ENCODE data around the gene AMOTL2. TPM values are rescaled to one million over a fixed set of nuclear protein-coding genes. Genes with fewer than 3 reads are reported as not detected.

The AMOTL2 gene
- total and polyA plus RNA-seq, 2 donors (not counting 1 experiment from before 2014, with no cell fraction given), result not detected

GRCh38 chr3:134341389-134341788 lies 32.9 kb downstream of the AMOTL2 start:
- H3K9me3 Mint-ChIP-seq (ENCODE audit: insufficient read depth), result peaks cover 3% of the 10 kb centered on the region
- no peak overlapping the region for H3K27ac Mint-ChIP-seq
- Histone ChIP-seq H3K79me2 (ENCODE audit: control insufficient read depth, insufficient read depth, low read length) (no peaks in the 10 kb centered on the region), H3K27ac (ENCODE audit: low read length in 2 of 2) (no peak overlapping the region), H4K20me1 (ENCODE audit: control insufficient read depth, insufficient read depth, low read length, poor library complexity, severe bottlenecking) (no peaks in the 10 kb centered on the region), H3K9ac (ENCODE audit: low read length) (no peak overlapping the region), H3K9me3 (ENCODE audit: control extremely low read depth in 1 of 3, control insufficient read depth in 2 of 3, insufficient read depth in 1 of 3, low read length in 2 of 3) (peaks cover 0 to 3% (median 2%) of the 10 kb centered on the region in 3 donors), H3K27me3 (replicated peaks in 1 of 4; ENCODE audit: control extremely low read depth in 1 of 4, control insufficient read depth in 3 of 4, insufficient read depth in 4 of 4, low read length in 3 of 4) (peaks cover 0 to 3% (median 0%) of the 10 kb centered on the region in 4 experiments), H3K4me3 (ENCODE audit: control extremely low read depth in 1 of 5, extremely low read depth in 1 of 5, insufficient read depth in 1 of 5, low read depth in 2 of 5, low read length in 4 of 5) (no peak overlapping the region), H3K36me3 (replicated peaks in 1 of 2; ENCODE audit: control extremely low read depth in 1 of 2, control insufficient read depth in 1 of 2, extremely low read depth in 1 of 2, insufficient read depth in 2 of 2, low read length in 1 of 2) (no peaks in the 10 kb centered on the region), H3K4me1 (ENCODE audit: control insufficient read depth in 2 of 2, insufficient read depth in 2 of 2, low read length in 2 of 2) (no peaks in the 10 kb centered on the region), H3K4me2 (replicated peaks; ENCODE audit: low read depth, low read length, poor library complexity, severe bottlenecking) (no peak overlapping the region), H2AFZ (ENCODE audit: insufficient read depth, low read depth, low read length, poor library complexity, severe bottlenecking) (no peak overlapping the region)
- TF ChIP-seq EZH2 (IDR thresholded peaks at IDR 0.05; ENCODE audit: borderline replicate concordance, insufficient read depth, low read depth, low read length, poor library complexity, severe bottlenecking), result no peak
- TF ChIP-seq CTCF (IDR thresholded peaks at IDR 0.05), result no peak
- ATAC-seq (ENCODE audit: low read depth) (no peak), DNase-seq (no peak)
- ChIA-PET CTCF (no interaction called here), POLR2A (no interaction called here)
- no peak overlapping the region for H3K4me3 Mint-ChIP-seq
- H3K4me1 Mint-ChIP-seq, result peaks cover 4% of the 10 kb centered on the region
- 50% methylated on average over 2 of the region's 2 CpGs for WGBS (ENCODE audit: insufficient coverage)
- intact Hi-C loops (cut with micrococcal nuclease), result no loop called here
- no peaks in the 10 kb centered on the region for H3K27me3 Mint-ChIP-seq

- Histone ChIP-seq H3K4me1 (ENCODE audit: control insufficient read depth in 2 of 2, insufficient read depth in 2 of 2, low read length in 2 of 2) (no peaks in the 10 kb centered on the region), H3K27ac (ENCODE audit: low read length in 2 of 2) (no peak overlapping the region), H3K27me3 (replicated peaks in 1 of 4; ENCODE audit: control extremely low read depth in 1 of 4, control insufficient read depth in 3 of 4, insufficient read depth in 4 of 4, low read length in 3 of 4) (peaks cover 0 to 3% (median 0%) of the 10 kb centered on the region in 4 experiments), H3K36me3 (replicated peaks in 1 of 2; ENCODE audit: control extremely low read depth in 1 of 2, control insufficient read depth in 1 of 2, extremely low read depth in 1 of 2, insufficient read depth in 2 of 2, low read length in 1 of 2) (no peaks in the 10 kb centered on the region), H3K79me2 (ENCODE audit: control insufficient read depth, insufficient read depth, low read length) (no peaks in the 10 kb centered on the region), H3K4me3 (ENCODE audit: control extremely low read depth in 1 of 5, extremely low read depth in 1 of 5, insufficient read depth in 1 of 5, low read depth in 2 of 5, low read length in 4 of 5) (no peak overlapping the region), H3K4me2 (replicated peaks; ENCODE audit: low read depth, low read length, poor library complexity, severe bottlenecking) (no peak overlapping the region), H3K9ac (ENCODE audit: low read length) (no peak overlapping the region), H2AFZ (ENCODE audit: insufficient read depth, low read depth, low read length, poor library complexity, severe bottlenecking) (no peak overlapping the region), H3K9me3 (ENCODE audit: control extremely low read depth in 1 of 3, control insufficient read depth in 2 of 3, insufficient read depth in 1 of 3, low read length in 2 of 3) (no peaks in the 10 kb centered on the region), H4K20me1 (ENCODE audit: control insufficient read depth, insufficient read depth, low read length, poor library complexity, severe bottlenecking) (no peaks in the 10 kb centered on the region)
- Mint-ChIP-seq H3K27ac (no peak overlapping the region), H3K9me3 (ENCODE audit: insufficient read depth) (no peaks in the 10 kb centered on the region), H3K27me3 (no peaks in the 10 kb centered on the region), H3K4me3 (no peak overlapping the region), H3K4me1 (peaks cover 4% of the 10 kb centered on the region)
- DNase-seq (no peak), ATAC-seq (ENCODE audit: low read depth) (no peak)
- no CpG with 5 or more reads among the region's 1 CpG for WGBS (ENCODE audit: insufficient coverage)
- TF ChIP-seq CTCF (IDR thresholded peaks at IDR 0.05) (no peak), EZH2 (IDR thresholded peaks at IDR 0.05; ENCODE audit: borderline replicate concordance, insufficient read depth, low read depth, low read length, poor library complexity, severe bottlenecking) (no peak)
- intact Hi-C loops (cut with micrococcal nuclease), result no loop called here
- CTCF ChIA-PET, result interaction anchor here (1.0 kb wide), 1 partner anchor 23 kb away, joined by 3 read pairs; no protein-coding TSS in a partner anchor
- POLR2A ChIA-PET, result no interaction called here
Observed at GRCh38 chr3:134340982-134341365, 33.3 kb downstream of the AMOTL2 start.
